Stimulated activated naive B cell treated with anti-CD40 and anti-IgM and Interleukin-4, amounts not matched to agents 10 μg/mL and 1 μg/mL and 100 μg/mL, for 72 hours (primary cell): Measurements from ENCODE around the gene MRPL2.
"Not testable (repeated sequence)": the region's sequence is repeated elsewhere in the genome, so short reads cannot be mapped to it uniquely, and the experiment has no call there.

Experiments
- ATAC-seq, 2 donors: fragments of 150-1000 bp; cut with Tn5 transposase; replicated peaks; 2 replicates each; pipeline ENCODE4 v1.10.0; 2021; ENCODE audit warnings: moderate library complexity in 1 of 2
- DNase-seq: peaks from one replicate; pipeline ENCODE4 v3.0.0; 2021
- H3K27ac Mint-ChIP-seq: one replicate; pipeline ENCODE4 v1.8.0; 2022; ENCODE audit warnings: mild to moderate bottlenecking, mixed read lengths
- H3K27me3 Mint-ChIP-seq, 2 donors: one replicate each; pipeline ENCODE4 v1.8.0; 2022; ENCODE audit warnings: mixed read lengths in 2 of 2
- H3K36me3 Mint-ChIP-seq, 2 donors: one replicate each; pipeline ENCODE4 v1.8.0; 2022; ENCODE audit warnings: mixed read lengths in 2 of 2, mild to moderate bottlenecking in 1 of 2
- H3K4me1 Mint-ChIP-seq, 2 donors: one replicate each; pipeline ENCODE4 v1.8.0; 2022; ENCODE audit warnings: mixed read lengths in 2 of 2, mild to moderate bottlenecking in 1 of 2
- H3K4me3 Mint-ChIP-seq, 2 donors: one replicate each; pipeline ENCODE4 v1.8.0; 2022; ENCODE audit warnings: mild to moderate bottlenecking in 2 of 2, mixed read lengths in 2 of 2, moderate library complexity in 1 of 2
- H3K9me3 Mint-ChIP-seq, 2 donors: one replicate each; pipeline ENCODE4 v1.8.0; 2022; ENCODE audit warnings: mixed read lengths in 2 of 2, mild to moderate bottlenecking in 1 of 2

Gene MRPL2

GRCh38 chr6:43090559-43090956 lies 31.3 kb upstream of the MRPL2 start:
- Mint-ChIP-seq H3K9me3 (no peaks in the 10 kb centered on the region), H3K27ac (no peak overlapping the region), H3K36me3 (no peaks in the 10 kb centered on the region), H3K27me3 (no peaks in the 10 kb centered on the region), H3K4me1 (peaks cover 10 to 19% of the 10 kb centered on the region in 2 donors), H3K4me3 (no peak overlapping the region)
- DNase-seq (no peak), ATAC-seq (no peak)

- no peaks in the 10 kb centered on the region for H3K9me3 Mint-ChIP-seq
- peaks cover 10 to 19% of the 10 kb centered on the region in 2 donors for H3K4me1 Mint-ChIP-seq
- no peak for ATAC-seq
- no peaks in the 10 kb centered on the region for H3K36me3 Mint-ChIP-seq
- DNase-seq, result no peak
- no peak overlapping the region for H3K27ac Mint-ChIP-seq
- no peak overlapping the region for H3K4me3 Mint-ChIP-seq
- no peaks in the 10 kb centered on the region for H3K27me3 Mint-ChIP-seq
Measured at GRCh38 chr6:43089874-43090558, 30.8 kb upstream of the MRPL2 start.

GRCh38 chr6:43089467-43089866 lies 30.2 kb upstream of the MRPL2 start:
- no peak overlapping the region for H3K27ac Mint-ChIP-seq
- H3K9me3 Mint-ChIP-seq, result no peaks in the 10 kb centered on the region
- H3K4me1 Mint-ChIP-seq, result peaks cover 10 to 19% of the 10 kb centered on the region in 2 donors
- H3K27me3 Mint-ChIP-seq, result peaks cover 0 to 2% of the 10 kb centered on the region in 2 donors
- no peak for ATAC-seq
- no peak for DNase-seq
- no peaks in the 10 kb centered on the region for H3K36me3 Mint-ChIP-seq
- no peak overlapping the region for H3K4me3 Mint-ChIP-seq

GRCh38 chr6:43088654-43089056 lies 29.4 kb upstream of the MRPL2 start:
- H3K27me3 Mint-ChIP-seq, result peaks cover 0 to 5% of the 10 kb centered on the region in 2 donors
- no peaks in the 10 kb centered on the region for H3K9me3 Mint-ChIP-seq
- no peaks in the 10 kb centered on the region for H3K36me3 Mint-ChIP-seq
- ATAC-seq (peak in 1 of 2 donors; percentile 40), DNase-seq (no peak)
- no peak overlapping the region for H3K27ac Mint-ChIP-seq
- peaks cover 10 to 14% of the 10 kb centered on the region in 2 donors for H3K4me1 Mint-ChIP-seq
- H3K4me3 Mint-ChIP-seq, result no peak overlapping the region

- H3K4me3 Mint-ChIP-seq, result peak overlapping the region; percentile 11 to 23
- ATAC-seq, result peak; percentile 96
- H3K27me3 Mint-ChIP-seq, result peaks cover 1 to 5% of the 10 kb centered on the region in 2 donors
- H3K4me1 Mint-ChIP-seq, result peaks cover 6 to 14% of the 10 kb centered on the region in 2 donors
- H3K36me3 Mint-ChIP-seq, result no peaks in the 10 kb centered on the region
- no peaks in the 10 kb centered on the region for H3K9me3 Mint-ChIP-seq
- peak overlapping the region; percentile 31 for H3K27ac Mint-ChIP-seq
- DNase-seq, result peak; percentile 41
Measured at GRCh38 chr6:43086022-43086658, 26.9 kb upstream of the MRPL2 start.

GRCh38 chr6:43082806-43083655 lies 23.8 kb upstream of the MRPL2 start:
- no peaks in the 10 kb centered on the region for H3K36me3 Mint-ChIP-seq
- H3K4me3 Mint-ChIP-seq, result no peak overlapping the region
- no peaks in the 10 kb centered on the region for H3K9me3 Mint-ChIP-seq
- H3K27ac Mint-ChIP-seq, result no peak overlapping the region
- peaks cover 9 to 12% of the 10 kb centered on the region in 2 donors for H3K27me3 Mint-ChIP-seq
- peaks cover 6 to 14% of the 10 kb centered on the region in 2 donors for H3K4me1 Mint-ChIP-seq
- ATAC-seq (no peak), DNase-seq (no peak)

GRCh38 chr6:43081922-43082321 lies 22.7 kb upstream of the MRPL2 start:
- not testable (repeated sequence) for H3K9me3 Mint-ChIP-seq, ATAC-seq, DNase-seq, H3K36me3 Mint-ChIP-seq, H3K4me3 Mint-ChIP-seq, H3K27ac Mint-ChIP-seq
- peaks cover 19 to 20% of the 10 kb centered on the region in 2 donors for H3K27me3 Mint-ChIP-seq
- peaks cover 6 to 17% of the 10 kb centered on the region in 2 donors for H3K4me1 Mint-ChIP-seq

- peaks cover 4 to 18% of the 10 kb centered on the region in 2 donors for H3K4me1 Mint-ChIP-seq
- no peaks in the 10 kb centered on the region for H3K36me3 Mint-ChIP-seq
- H3K9me3 Mint-ChIP-seq, result no peaks in the 10 kb centered on the region
- H3K27ac Mint-ChIP-seq, result no peak overlapping the region
- peaks cover 26 to 27% of the 10 kb centered on the region in 2 donors for H3K27me3 Mint-ChIP-seq
- no peak for DNase-seq
- no peak overlapping the region for H3K4me3 Mint-ChIP-seq
- no peak for ATAC-seq
Measured at GRCh38 chr6:43081043-43081442, 21.8 kb upstream of the MRPL2 start.

GRCh38 chr6:43078691-43079090 lies 19.5 kb upstream of the MRPL2 start:
- ATAC-seq (no peak), DNase-seq (no peak)
- peaks cover 2 to 14% of the 10 kb centered on the region in 2 donors for H3K4me1 Mint-ChIP-seq
- no peak overlapping the region for H3K4me3 Mint-ChIP-seq
- no peak overlapping the region for H3K27ac Mint-ChIP-seq
- H3K27me3 Mint-ChIP-seq, result peaks cover 22 to 26% of the 10 kb centered on the region in 2 donors
- H3K36me3 Mint-ChIP-seq, result peaks cover 3 to 4% of the 10 kb centered on the region in 2 donors
- no peaks in the 10 kb centered on the region for H3K9me3 Mint-ChIP-seq

- no peak overlapping the region for H3K27ac Mint-ChIP-seq
- H3K9me3 Mint-ChIP-seq, result no peaks in the 10 kb centered on the region
- no peak overlapping the region for H3K4me3 Mint-ChIP-seq
- DNase-seq (no peak), ATAC-seq (no peak)
- H3K36me3 Mint-ChIP-seq, result peaks cover 7 to 10% of the 10 kb centered on the region in 2 donors
- peaks cover 2 to 9% of the 10 kb centered on the region in 2 donors for H3K4me1 Mint-ChIP-seq
- peaks cover 22 to 26% of the 10 kb centered on the region in 2 donors for H3K27me3 Mint-ChIP-seq
Measured at GRCh38 chr6:43077981-43078511, 18.8 kb upstream of the MRPL2 start.

- H3K27ac Mint-ChIP-seq, result no peak overlapping the region
- ATAC-seq (peak in 1 of 2 donors; percentile 4), DNase-seq (no peak)
- H3K36me3 Mint-ChIP-seq, result peaks cover 12 to 17% of the 10 kb centered on the region in 2 donors
- H3K4me3 Mint-ChIP-seq, result peak overlapping the region; percentile 74 to 86
- H3K9me3 Mint-ChIP-seq, result no peaks in the 10 kb centered on the region
- peaks cover 22 to 26% of the 10 kb centered on the region in 2 donors for H3K27me3 Mint-ChIP-seq
- H3K4me1 Mint-ChIP-seq, result peaks cover 2 to 9% of the 10 kb centered on the region in 2 donors
Measured at GRCh38 chr6:43077333-43077809, 18.1 kb upstream of the MRPL2 start.

GRCh38 chr6:43076464-43077332 lies 17.5 kb upstream of the MRPL2 start:
- ATAC-seq, result peak; percentile 23 to 26
- Mint-ChIP-seq H3K27ac (no peak overlapping the region), H3K36me3 (peaks cover 18 to 24% of the 10 kb centered on the region in 2 donors), H3K4me1 (peaks cover 2 to 9% of the 10 kb centered on the region in 2 donors), H3K27me3 (peaks cover 22 to 26% of the 10 kb centered on the region in 2 donors), H3K4me3 (peak overlapping the region; percentile 74 to 86), H3K9me3 (no peaks in the 10 kb centered on the region)
- DNase-seq, result no peak
